GM21737 (cell line): ENCODE measurements around the gene OPN3.
"Not testable (repeated sequence)": the region's sequence is repeated elsewhere in the genome, so short reads cannot be mapped to it uniquely, and the experiment has no call there.

Experiments used
- ATAC-seq: cut with Tn5 transposase; IDR thresholded peaks from one replicate; pipeline ENCODE4 v1.9.1; 2021; ENCODE audit warnings: mild to moderate bottlenecking, moderate library complexity; ENCODE audit not compliant: unreplicated experiment

Gene OPN3

GRCh38 chr1:241640149-241640866 is at the start of gene OPN3, which contains the start of gene CHML:
Gene OPN3, minus strand, starts transcription at chr1:241640369. Its CDS starts 115 bp downstream, at chr1:241640254.
Gene CHML, minus strand, starts transcription at chr1:241640369. Its CDS starts 4,603 bp downstream, at chr1:241635766.
- peak; percentile 94 for ATAC-seq

- no peak for ATAC-seq
Observed at GRCh38 chr1:241688940-241689368, 48.8 kb upstream of the OPN3 start.

- ATAC-seq: no peak
Observed at GRCh38 chr1:241684108-241684507, 43.9 kb upstream of the OPN3 start.

- ATAC-seq: no peak
Observed at GRCh38 chr1:241682921-241683320, 42.8 kb upstream of the OPN3 start.

- not testable (repeated sequence) for ATAC-seq
Observed at GRCh38 chr1:241681861-241682448, 41.8 kb upstream of the OPN3 start.

GRCh38 chr1:241679961-241680360 is 39.8 kb upstream of the OPN3 start:
- no peak for ATAC-seq

GRCh38 chr1:241679404-241679803 is 39.2 kb upstream of the OPN3 start:
- ATAC-seq: no peak

- no peak for ATAC-seq
Observed at GRCh38 chr1:241678536-241678935, 38.4 kb upstream of the OPN3 start.

- ATAC-seq: peak; percentile 87
Observed at GRCh38 chr1:241677201-241677600, 37.0 kb upstream of the OPN3 start.

- ATAC-seq: no peak
Observed at GRCh38 chr1:241675983-241676382, 35.8 kb upstream of the OPN3 start.

- no peak for ATAC-seq
Observed at GRCh38 chr1:241674805-241675384, 34.7 kb upstream of the OPN3 start.

- no peak for ATAC-seq
Observed at GRCh38 chr1:241672301-241672700, 32.1 kb upstream of the OPN3 start.

- ATAC-seq: no peak
Observed at GRCh38 chr1:241666419-241666818, 26.2 kb upstream of the OPN3 start.

- no peak for ATAC-seq
Observed at GRCh38 chr1:241660424-241660972, 20.3 kb upstream of the OPN3 start.

- ATAC-seq: not testable (repeated sequence)
Observed at GRCh38 chr1:241659016-241659415, 18.8 kb upstream of the OPN3 start.

- ATAC-seq: no peak
Observed at GRCh38 chr1:241658081-241658793, 18.1 kb upstream of the OPN3 start.

GRCh38 chr1:241654641-241655040 is 14.5 kb upstream of the OPN3 start:
- no peak for ATAC-seq

GRCh38 chr1:241654019-241654418 is 13.8 kb upstream of the OPN3 start:
- ATAC-seq: no peak

- no peak for ATAC-seq
Observed at GRCh38 chr1:241652012-241652411, 11.8 kb upstream of the OPN3 start, which contains the start of gene WDR64. Gene WDR64, plus strand, starts transcription at chr1:241652281. Its CDS starts 204 bp downstream, at chr1:241652485.

- ATAC-seq: no peak
Observed at GRCh38 chr1:241648159-241648558, 8.0 kb upstream of the OPN3 start.

GRCh38 chr1:241647658-241648057 is 7.5 kb upstream of the OPN3 start:
- ATAC-seq: no peak
